HEK293 (cell line): ENCODE data around the gene TIGIT.

ENCODE experiments used
- CTCF ChIA-PET: fragments of 350-600 bp; formaldehyde crosslinking; extraction: SDS; loops from one replicate; lab custom pipeline; 2021; ENCODE audit warnings: antibody characterized with exemption; lab: Yijun Ruan, JAX
- POLR2A ChIA-PET: fragments of 300-600 bp; formaldehyde crosslinking; extraction: SDS; loops from one replicate; lab custom pipeline; 2020; ENCODE audit warnings: antibody characterized with exemption, inconsistent platforms; lab: Yijun Ruan, JAX
- H3K27ac ChIP-seq: fragments of 200-500 bp; sonication (Bioruptor generic); 2 replicates; pipeline ENCODE4 v1.5.1; 2014; ENCODE audit warnings: low read depth, low read length, control low read depth, inconsistent platforms; ENCODE audit errors: extremely low read depth
- H3K36me3 ChIP-seq, 2 experiments: fragments of 200-500 bp in 1 of 2; sonication (Bioruptor generic) in 1 of 2; 1 replicate in 1 of 2; 2 replicates in 1 of 2; pipeline ENCODE4 v1.5.1; 2014 to 2017; ENCODE audit warnings: inconsistent platforms in 2 of 2, low read length in 2 of 2; ENCODE audit not compliant: control insufficient read depth in 2 of 2, insufficient read depth in 1 of 2
- H3K4me1 ChIP-seq: fragments of 200-500 bp; sonication (Bioruptor generic); 2 replicates; pipeline ENCODE4 v1.5.1; 2014; ENCODE audit warnings: mild to moderate bottlenecking, low read length, inconsistent platforms; ENCODE audit not compliant: control insufficient read depth, insufficient read depth
- H3K4me3 ChIP-seq: 2 replicates; pipeline ENCODE4 v1.5.1; 2011; ENCODE audit warnings: low read depth, mild to moderate bottlenecking, control low read depth, low read length, moderate library complexity
- H3K9me3 ChIP-seq: fragments of 200-500 bp; sonication (Bioruptor generic); 2 replicates; pipeline ENCODE4 v1.5.1; 2014; ENCODE audit warnings: low read depth, low read length, inconsistent platforms; ENCODE audit not compliant: control insufficient read depth, insufficient read depth
- BCL11A ChIP-seq: fragments of 450-650 bp; formaldehyde crosslinking; IDR thresholded peaks from 2 replicates; pipeline ENCODE4 v1.5.1; 2016; ENCODE audit warnings: low read depth, missing biosample characterization, missing genetic modification characterization
- INSM2 ChIP-seq: fragments of 450-650 bp; formaldehyde crosslinking; IDR thresholded peaks from 2 replicates; pipeline ENCODE4 v1.5.1; 2016; ENCODE audit warnings: missing biosample characterization, missing genetic modification characterization
- KLF10 ChIP-seq: fragments of 450-650 bp; IDR thresholded peaks from 2 replicates; pipeline ENCODE4 v1.5.1; 2018; ENCODE audit warnings: missing biosample characterization, mild to moderate bottlenecking, missing genetic modification characterization
- KLF16 ChIP-seq: fragments of 450-650 bp; formaldehyde crosslinking; IDR thresholded peaks from 2 replicates; pipeline ENCODE4 v1.5.1; 2017; ENCODE audit warnings: missing biosample characterization, missing genetic modification characterization
- SP2 ChIP-seq: fragments of 450-650 bp; formaldehyde crosslinking; IDR thresholded peaks from 2 replicates; pipeline ENCODE4 v1.5.1; 2016; ENCODE audit warnings: missing biosample characterization, missing genetic modification characterization
- ZBTB1 ChIP-seq: fragments of 450-650 bp; formaldehyde crosslinking; IDR thresholded peaks from 2 replicates; pipeline ENCODE4 v1.5.1; 2016; ENCODE audit warnings: missing biosample characterization, missing genetic modification characterization
- ZFHX2 ChIP-seq: fragments of 450-650 bp; formaldehyde crosslinking; conservative IDR thresholded peaks from 2 replicates; pipeline ENCODE4 v1.5.1; 2016; ENCODE audit warnings: missing biosample characterization, missing genetic modification characterization
- ZIC2 ChIP-seq: fragments of 450-650 bp; formaldehyde crosslinking; IDR thresholded peaks from 2 replicates; pipeline ENCODE4 v1.5.1; 2016; ENCODE audit warnings: missing biosample characterization, missing genetic modification characterization
- ZNF121 ChIP-seq: fragments of 450-650 bp; formaldehyde crosslinking; IDR thresholded peaks from 2 replicates; pipeline ENCODE4 v1.5.1; 2016; ENCODE audit warnings: missing biosample characterization, missing genetic modification characterization
- ZNF132 ChIP-seq: fragments of 450-650 bp; formaldehyde crosslinking; IDR thresholded peaks from 2 replicates; pipeline ENCODE4 v1.5.1; 2017; ENCODE audit warnings: missing biosample characterization, missing genetic modification characterization, borderline replicate concordance
- ZNF184 ChIP-seq: fragments of 450-650 bp; IDR thresholded peaks from 2 replicates; pipeline ENCODE4 v1.5.1; 2018; ENCODE audit warnings: missing biosample characterization, mild to moderate bottlenecking, missing genetic modification characterization
- ZNF354C ChIP-seq: fragments of 450-650 bp; formaldehyde crosslinking; IDR thresholded peaks from 2 replicates; pipeline ENCODE4 v1.5.1; 2016; ENCODE audit warnings: missing biosample characterization, missing genetic modification characterization, low read depth, borderline replicate concordance
- ZNF391 ChIP-seq: fragments of 450-650 bp; formaldehyde crosslinking; IDR thresholded peaks from 2 replicates; pipeline ENCODE4 v1.5.1; 2016; ENCODE audit warnings: low read depth, missing biosample characterization, missing genetic modification characterization, borderline replicate concordance
- ZNF48 ChIP-seq: fragments of 450-650 bp; formaldehyde crosslinking; IDR thresholded peaks from 2 replicates; pipeline ENCODE4 v1.5.1; 2016; ENCODE audit warnings: missing biosample characterization, missing genetic modification characterization
- ZNF561 ChIP-seq: fragments of 450-650 bp; IDR thresholded peaks from 2 replicates; pipeline ENCODE4 v1.5.1; 2018; ENCODE audit warnings: missing biosample characterization, missing genetic modification characterization, borderline replicate concordance
- ZNF596 ChIP-seq: fragments of 450-650 bp; IDR thresholded peaks from 2 replicates; pipeline ENCODE4 v1.5.0; 2018; ENCODE audit warnings: missing biosample characterization, mild to moderate bottlenecking, missing genetic modification characterization, moderate library complexity
- ZNF600 ChIP-seq: fragments of 450-650 bp; formaldehyde crosslinking; IDR thresholded peaks from 2 replicates; pipeline ENCODE4 v1.5.1; 2016; ENCODE audit warnings: missing biosample characterization, missing genetic modification characterization
- ZNF623 ChIP-seq: fragments of 450-650 bp; formaldehyde crosslinking; IDR thresholded peaks from 2 replicates; pipeline ENCODE4 v1.5.1; 2016; ENCODE audit warnings: missing biosample characterization, missing genetic modification characterization
- ZNF785 ChIP-seq: fragments of 450-650 bp; formaldehyde crosslinking; IDR thresholded peaks from 2 replicates; pipeline ENCODE4 v1.5.1; 2016; ENCODE audit warnings: missing biosample characterization, missing genetic modification characterization
- TF ChIP-seq, protein P1 (sequence below): fragments of 450-650 bp; formaldehyde crosslinking; IDR thresholded peaks from 2 replicates; pipeline ENCODE4 v1.5.1; 2016; ENCODE audit warnings: missing biosample characterization, missing genetic modification characterization
- TF ChIP-seq, protein P2 (sequence below): fragments of 450-650 bp; formaldehyde crosslinking; IDR thresholded peaks from 2 replicates; pipeline ENCODE4 v1.5.1; 2016; ENCODE audit warnings: missing biosample characterization, missing genetic modification characterization
- TF ChIP-seq, protein P3 (sequence below): fragments of 450-650 bp; formaldehyde crosslinking; IDR thresholded peaks from 2 replicates; pipeline ENCODE4 v1.5.1; 2016; ENCODE audit warnings: missing biosample characterization, missing genetic modification characterization

The TIGIT gene

DNA sequence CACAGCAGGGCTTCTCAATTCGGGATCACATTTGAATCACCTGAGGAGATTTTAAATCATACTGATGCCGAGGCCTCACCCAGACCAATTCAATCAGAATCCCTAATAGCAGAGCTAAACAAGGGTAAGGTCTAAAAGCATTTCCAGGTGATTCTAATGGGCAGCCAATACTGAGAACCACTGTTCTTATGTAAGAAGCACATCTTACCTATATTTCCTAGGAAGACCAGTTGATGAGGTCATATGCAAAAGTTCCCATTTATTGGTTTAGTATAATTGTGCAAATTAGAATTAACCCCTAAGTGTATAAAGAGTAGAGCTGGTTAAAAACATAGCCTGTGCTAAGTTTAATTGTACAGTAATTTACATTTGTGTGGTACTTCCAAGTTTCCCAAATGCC lies 2.1 kb downstream of the TIGIT start:
- Histone ChIP-seq H3K4me3 (no peak overlapping the region), H3K9me3 (no peaks in the 10 kb centered on the region), H3K27ac (no peak overlapping the region), H3K4me1 (no peaks in the 10 kb centered on the region), H3K36me3 (no peaks in the 10 kb centered on the region)
- POLR2A ChIA-PET, result no interaction called here
- CTCF ChIA-PET, result no interaction called here
- TF ChIP-seq ZNF121 (tag by site-specific recombination) (no peak), ZNF596 (no peak), SP2 (tag by site-specific recombination) (no peak), ZNF561 (tag by site-specific recombination) (no peak), ZFHX2 (tag by site-specific recombination) (no peak)

DNA sequence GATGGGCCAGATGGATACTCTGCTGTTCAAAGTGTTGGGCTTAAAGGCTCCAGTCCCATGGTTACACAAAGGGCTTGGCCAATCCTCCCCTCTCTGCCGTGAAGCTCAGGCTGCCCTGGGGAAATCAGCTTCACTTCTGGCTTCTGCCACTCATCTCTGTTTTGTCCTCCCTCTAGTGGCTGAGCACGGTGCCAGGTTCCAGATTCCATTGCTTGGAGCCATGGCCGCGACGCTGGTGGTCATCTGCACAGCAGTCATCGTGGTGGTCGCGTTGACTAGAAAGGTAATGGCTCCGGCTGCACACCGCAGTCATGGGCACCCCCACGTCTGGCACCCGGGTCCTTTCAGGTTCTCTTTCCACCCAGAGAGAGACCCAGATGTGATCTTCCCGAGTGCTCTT lies 5.6 kb downstream of the TIGIT start:
- Histone ChIP-seq H3K27ac (no peak overlapping the region), H3K36me3 (no peaks in the 10 kb centered on the region), H3K4me1 (no peaks in the 10 kb centered on the region), H3K9me3 (no peaks in the 10 kb centered on the region), H3K4me3 (no peak overlapping the region)
- POLR2A ChIA-PET, result no interaction called here
- TF ChIP-seq, protein P1, sequence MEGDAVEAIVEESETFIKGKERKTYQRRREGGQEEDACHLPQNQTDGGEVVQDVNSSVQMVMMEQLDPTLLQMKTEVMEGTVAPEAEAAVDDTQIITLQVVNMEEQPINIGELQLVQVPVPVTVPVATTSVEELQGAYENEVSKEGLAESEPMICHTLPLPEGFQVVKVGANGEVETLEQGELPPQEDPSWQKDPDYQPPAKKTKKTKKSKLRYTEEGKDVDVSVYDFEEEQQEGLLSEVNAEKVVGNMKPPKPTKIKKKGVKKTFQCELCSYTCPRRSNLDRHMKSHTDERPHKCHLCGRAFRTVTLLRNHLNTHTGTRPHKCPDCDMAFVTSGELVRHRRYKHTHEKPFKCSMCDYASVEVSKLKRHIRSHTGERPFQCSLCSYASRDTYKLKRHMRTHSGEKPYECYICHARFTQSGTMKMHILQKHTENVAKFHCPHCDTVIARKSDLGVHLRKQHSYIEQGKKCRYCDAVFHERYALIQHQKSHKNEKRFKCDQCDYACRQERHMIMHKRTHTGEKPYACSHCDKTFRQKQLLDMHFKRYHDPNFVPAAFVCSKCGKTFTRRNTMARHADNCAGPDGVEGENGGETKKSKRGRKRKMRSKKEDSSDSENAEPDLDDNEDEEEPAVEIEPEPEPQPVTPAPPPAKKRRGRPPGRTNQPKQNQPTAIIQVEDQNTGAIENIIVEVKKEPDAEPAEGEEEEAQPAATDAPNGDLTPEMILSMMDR (tag by site-specific recombination), result 0 out of 2 replicates have a peak, but pooled peaks have one; percentile 16
- TF ChIP-seq ZNF785 (no peak), INSM2 (no peak)
- TF ChIP-seq, all 188 proteins: peak for 1
- CTCF ChIA-PET, result interaction anchor here (0.5 to 1.6 kb wide), 8 partner anchors 9 to 1520 kb away, joined by 3 to 10 read pairs (median 4); no protein-coding TSS in a partner anchor

DNA sequence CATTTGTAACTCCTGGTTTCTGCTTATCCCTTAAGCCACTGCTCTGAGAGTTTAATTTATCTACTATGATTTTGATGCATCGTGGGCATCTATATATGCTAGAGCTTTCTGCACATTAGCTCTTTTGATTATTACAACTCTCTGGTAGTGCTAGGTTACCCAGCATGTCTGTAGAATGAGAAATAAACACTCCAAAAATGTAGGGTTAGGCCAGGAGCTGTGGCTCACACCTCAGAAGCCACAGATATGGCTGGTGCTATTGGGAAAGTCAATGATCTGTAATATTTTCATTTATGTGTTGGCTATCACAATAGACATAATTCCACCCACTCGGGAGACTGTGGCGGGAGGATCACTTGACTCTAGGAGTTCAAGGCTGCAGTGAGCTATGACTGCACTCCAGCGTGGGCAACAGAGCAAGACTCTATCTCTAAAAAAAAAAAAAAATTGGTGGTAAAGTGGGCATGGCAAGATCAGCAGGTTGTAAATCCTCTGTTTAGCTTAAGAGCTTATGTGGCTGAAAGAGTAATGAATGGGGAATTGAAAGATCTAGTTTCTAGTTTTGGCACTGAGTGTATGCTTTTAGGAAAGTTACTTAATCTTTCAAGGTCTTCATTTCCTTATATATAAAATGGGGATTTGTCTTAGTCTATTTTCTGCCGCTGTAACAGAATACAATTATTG lies 6.3 kb downstream of the TIGIT start:
- no peaks in the 10 kb centered on the region for H3K4me1 ChIP-seq
- H3K27ac ChIP-seq, result no peak overlapping the region
- ChIA-PET POLR2A (no interaction called here), CTCF (interaction anchor here (1.4 to 3.3 kb wide), 4 partner anchors 9 to 12 kb away, joined by 3 to 7 read pairs (median 4); no protein-coding TSS in a partner anchor)
- H3K4me3 ChIP-seq, result no peak overlapping the region
- H3K36me3 ChIP-seq, result no peaks in the 10 kb centered on the region
- H3K9me3 ChIP-seq, result no peaks in the 10 kb centered on the region
- TF ChIP-seq ZNF623 (tag by site-specific recombination), result no peak
- no peak for TF ChIP-seq ZNF184 (tag by site-specific recombination)
- TF ChIP-seq ZNF600 (tag by site-specific recombination), result no peak
- no peak for TF ChIP-seq KLF10
- no peak for TF ChIP-seq ZNF132 (tag by site-specific recombination)
- TF ChIP-seq, protein P2, sequence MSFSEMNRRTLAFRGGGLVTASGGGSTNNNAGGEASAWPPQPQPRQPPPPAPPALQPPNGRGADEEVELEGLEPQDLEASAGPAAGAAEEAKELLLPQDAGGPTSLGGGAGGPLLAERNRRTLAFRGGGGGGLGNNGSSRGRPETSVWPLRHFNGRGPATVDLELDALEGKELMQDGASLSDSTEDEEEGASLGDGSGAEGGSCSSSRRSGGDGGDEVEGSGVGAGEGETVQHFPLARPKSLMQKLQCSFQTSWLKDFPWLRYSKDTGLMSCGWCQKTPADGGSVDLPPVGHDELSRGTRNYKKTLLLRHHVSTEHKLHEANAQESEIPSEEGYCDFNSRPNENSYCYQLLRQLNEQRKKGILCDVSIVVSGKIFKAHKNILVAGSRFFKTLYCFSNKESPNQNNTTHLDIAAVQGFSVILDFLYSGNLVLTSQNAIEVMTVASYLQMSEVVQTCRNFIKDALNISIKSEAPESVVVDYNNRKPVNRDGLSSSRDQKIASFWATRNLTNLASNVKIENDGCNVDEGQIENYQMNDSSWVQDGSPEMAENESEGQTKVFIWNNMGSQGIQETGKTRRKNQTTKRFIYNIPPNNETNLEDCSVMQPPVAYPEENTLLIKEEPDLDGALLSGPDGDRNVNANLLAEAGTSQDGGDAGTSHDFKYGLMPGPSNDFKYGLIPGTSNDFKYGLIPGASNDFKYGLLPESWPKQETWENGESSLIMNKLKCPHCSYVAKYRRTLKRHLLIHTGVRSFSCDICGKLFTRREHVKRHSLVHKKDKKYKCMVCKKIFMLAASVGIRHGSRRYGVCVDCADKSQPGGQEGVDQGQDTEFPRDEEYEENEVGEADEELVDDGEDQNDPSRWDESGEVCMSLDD, result no peak
- no peak for TF ChIP-seq ZIC2
- no peak for TF ChIP-seq KLF16 (tag by site-specific recombination)
- TF ChIP-seq, protein P3, sequence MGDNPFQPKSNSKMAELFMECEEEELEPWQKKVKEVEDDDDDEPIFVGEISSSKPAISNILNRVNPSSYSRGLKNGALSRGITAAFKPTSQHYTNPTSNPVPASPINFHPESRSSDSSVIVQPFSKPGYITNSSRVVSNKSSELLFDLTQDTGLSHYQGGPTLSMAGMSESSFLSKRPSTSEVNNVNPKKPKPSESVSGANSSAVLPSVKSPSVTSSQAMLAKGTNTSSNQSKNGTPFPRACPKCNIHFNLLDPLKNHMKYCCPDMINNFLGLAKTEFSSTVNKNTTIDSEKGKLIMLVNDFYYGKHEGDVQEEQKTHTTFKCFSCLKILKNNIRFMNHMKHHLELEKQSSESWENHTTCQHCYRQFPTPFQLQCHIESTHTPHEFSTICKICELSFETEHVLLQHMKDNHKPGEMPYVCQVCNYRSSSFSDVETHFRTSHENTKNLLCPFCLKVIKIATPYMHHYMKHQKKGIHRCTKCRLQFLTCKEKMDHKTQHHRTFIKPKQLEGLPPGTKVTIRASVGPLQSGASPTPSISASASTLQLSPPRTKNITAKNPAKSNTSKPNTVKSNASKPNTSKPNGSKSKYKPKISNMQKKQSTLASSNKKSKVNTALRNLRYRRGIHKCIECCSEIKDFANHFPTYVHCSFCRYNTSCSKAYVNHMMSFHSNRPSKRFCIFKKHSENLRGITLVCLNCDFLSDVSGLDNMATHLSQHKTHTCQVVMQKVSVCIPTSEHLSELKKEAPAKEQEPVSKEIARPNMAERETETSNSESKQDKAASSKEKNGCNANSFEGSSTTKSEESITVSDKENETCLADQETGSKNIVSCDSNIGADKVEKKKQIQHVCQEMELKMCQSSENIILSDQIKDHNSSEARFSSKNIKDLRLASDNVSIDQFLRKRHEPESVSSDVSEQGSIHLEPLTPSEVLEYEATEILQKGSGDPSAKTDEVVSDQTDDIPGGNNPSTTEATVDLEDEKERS (tag by site-specific recombination), result no peak
- TF ChIP-seq ZBTB1 (tag by site-specific recombination), result no peak
- no peak for TF ChIP-seq ZNF48 (tag by site-specific recombination)
- TF ChIP-seq ZNF391 (tag by site-specific recombination), result no peak
- no peak for TF ChIP-seq BCL11A (tag by site-specific recombination)
- TF ChIP-seq ZNF354C (tag by site-specific recombination), result no peak
